ENCODE results near the gene GRPEL1. TPM values are rescaled to one million over a fixed set of nuclear protein-coding genes. Genes with fewer than 3 reads are reported as not detected.
"Not testable (repeated sequence)": the region's sequence is repeated elsewhere in the genome, so short reads cannot be mapped to it uniquely, and the experiment has no call there.

Gene GRPEL1
- total RNA-seq, 1 donor from 2014 or later = 15.1 TPM

DNA sequence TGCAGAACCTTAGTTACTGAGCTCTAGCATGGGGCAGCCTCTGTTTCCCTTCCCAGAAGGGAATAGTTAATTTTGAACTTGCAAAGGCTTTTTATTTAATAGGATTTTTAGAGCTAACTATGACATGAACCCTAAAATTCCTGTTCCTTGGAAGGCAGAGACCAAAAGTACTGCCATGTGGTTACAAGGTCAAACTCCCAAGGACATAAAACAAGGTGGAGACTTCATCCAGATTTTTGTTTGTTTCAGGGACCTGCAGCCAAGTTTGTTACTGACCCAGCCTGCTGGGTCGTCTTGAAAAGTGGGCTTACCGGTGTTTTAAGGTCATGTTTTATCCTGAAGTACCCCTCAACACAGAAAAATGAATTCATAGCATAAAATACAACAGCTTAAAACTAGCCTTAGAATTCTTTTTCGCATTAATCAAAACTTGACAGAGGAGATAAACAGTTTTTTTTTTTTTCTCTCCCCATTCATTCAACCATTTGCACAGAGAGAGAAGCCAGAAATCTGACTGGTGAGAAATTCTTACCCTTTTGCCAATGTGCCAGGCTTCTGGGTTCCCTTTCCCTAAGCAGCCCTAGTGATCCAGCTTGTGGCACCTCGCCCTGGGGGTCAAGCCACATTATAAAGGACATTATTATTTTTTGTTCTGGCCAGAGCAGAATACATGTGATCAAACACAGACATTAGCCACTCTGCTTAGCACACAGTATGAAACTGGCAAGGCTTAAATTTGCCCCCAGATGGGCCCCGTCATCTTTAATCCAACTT, 21.5 kb upstream of the GRPEL1 start:
- DNase-seq = peak; percentile 50

- no peak for DNase-seq
These were observed 19.2 kb upstream of the GRPEL1 start for GRCh38 chr4:7087036-7087435.

GRCh38 chr4:7086384-7086783, 18.5 kb upstream of the GRPEL1 start:
- no peak for DNase-seq

- not testable (repeated sequence) for DNase-seq
These were observed 16.7 kb upstream of the GRPEL1 start for GRCh38 chr4:7084564-7084961.

- DNase-seq = no peak
These were observed 16.0 kb upstream of the GRPEL1 start for GRCh38 chr4:7083597-7084563.

DNA sequence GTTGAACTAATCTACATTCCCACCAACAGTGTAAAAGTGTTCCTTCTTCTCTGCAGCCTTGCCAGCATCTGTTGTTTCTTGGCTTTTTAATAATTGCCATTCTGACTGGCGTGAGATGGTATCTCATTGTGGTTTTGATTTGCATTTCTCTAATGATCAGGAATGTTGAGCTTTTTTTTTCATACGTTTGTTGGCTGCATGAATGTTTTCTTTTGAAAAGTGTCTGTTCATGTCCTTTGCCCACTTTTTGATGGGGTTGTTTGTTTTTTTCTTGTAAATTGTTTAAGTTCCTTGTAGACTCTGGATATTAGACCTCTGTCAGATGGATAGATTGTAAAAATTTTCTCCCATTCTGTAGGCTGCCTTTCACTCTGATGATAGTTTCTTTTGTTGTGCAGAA, 12.0 kb upstream of the GRPEL1 start:
- not testable (repeated sequence) for DNase-seq

DNA sequence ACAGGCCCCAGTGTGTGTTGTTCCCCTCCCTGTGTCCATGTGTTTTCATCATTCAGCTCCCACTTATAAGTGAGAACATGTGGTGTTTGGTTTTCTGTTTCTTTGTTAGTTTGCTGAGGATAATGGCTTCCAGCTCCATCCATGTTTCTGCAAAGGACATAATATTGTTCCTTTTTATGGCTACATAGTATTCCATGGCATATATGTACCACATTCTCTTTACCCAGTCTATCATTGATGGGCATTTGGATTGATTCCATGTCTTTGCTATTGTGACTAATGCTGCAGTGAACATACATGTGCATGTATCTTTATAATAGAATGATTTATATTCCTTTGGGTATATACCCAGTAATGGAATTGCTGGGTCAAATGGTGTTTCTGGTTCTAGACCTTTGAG, 11.6 kb upstream of the GRPEL1 start:
- not testable (repeated sequence) for DNase-seq

DNA sequence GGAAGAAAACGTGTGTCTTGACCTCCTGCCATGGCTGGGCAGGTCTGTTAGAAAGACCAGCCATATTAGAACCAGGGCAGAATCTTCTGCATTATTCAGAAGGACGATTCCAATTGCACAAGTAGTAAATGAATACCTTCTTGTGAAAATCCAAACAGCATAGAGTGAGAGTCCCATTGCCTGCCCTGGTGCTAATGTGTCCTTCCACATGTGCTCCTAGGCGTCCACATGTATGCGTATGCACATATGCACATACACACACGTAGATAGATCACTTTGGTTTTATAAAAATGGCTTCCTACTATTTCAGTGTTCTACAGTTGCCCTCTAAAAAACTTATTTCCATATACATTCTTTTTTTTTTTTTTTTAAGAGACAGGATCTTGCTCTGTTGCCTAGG, 10.2 kb upstream of the GRPEL1 start:
- no peak for DNase-seq

DNA sequence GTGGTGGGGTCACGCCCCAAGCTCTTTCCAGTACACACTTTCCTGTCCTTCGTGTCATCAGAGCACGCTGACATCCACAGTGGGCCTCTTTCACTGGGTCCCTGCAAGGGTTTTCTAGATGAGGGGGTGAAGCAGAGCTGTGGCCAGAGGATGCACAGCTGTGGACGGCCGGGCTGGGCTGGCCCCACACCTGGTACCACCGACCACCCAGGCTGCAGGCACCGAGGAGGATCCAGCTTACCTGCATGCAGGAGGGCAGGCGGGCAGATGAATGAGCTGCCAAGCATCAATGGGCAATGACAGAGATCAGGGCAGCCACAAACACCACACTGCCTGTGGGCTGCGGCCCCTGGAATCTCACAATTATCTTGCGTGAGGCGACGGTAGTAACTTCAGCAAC, 9.5 kb upstream of the GRPEL1 start:
- no peak for DNase-seq

- DNase-seq = no peak
These were observed 8.8 kb upstream of the GRPEL1 start for GRCh38 chr4:7076696-7077082.

DNA sequence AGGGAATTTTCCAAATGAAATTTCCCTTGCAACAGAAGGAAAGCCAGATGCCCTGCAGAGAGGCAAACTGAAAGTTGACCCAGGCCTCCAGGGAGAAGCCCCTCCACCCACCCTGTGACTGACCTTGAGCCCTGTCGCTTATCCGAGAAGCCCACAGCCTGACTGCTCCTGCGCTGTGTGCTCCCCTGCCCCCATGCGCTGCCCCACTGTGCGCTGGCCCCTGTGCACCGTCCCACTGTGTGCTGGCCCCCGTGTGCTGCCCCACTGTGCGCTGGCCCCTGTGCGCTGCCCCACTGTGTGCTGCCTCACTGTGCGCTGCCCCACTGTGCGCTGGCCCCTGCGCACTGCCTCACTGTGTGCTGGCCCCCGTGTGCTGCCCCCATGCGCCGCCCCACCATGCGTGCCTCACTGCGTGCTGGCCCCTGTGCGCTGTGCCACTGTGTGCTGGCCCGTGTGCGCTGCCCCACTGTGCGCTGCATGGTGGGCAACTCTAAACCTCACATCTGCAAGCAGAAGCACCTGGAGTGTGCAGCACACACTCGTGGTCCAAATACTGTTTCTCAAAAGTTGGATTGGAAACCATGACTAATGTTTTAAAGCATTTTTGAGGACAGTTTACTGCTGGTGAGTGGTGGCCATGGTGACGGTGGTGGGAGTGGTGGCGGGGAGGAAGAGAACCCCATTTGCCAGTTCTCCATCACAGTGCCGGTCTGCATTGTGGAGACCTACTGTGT, 8.3 kb upstream of the GRPEL1 start:
- no peak for DNase-seq

DNA sequence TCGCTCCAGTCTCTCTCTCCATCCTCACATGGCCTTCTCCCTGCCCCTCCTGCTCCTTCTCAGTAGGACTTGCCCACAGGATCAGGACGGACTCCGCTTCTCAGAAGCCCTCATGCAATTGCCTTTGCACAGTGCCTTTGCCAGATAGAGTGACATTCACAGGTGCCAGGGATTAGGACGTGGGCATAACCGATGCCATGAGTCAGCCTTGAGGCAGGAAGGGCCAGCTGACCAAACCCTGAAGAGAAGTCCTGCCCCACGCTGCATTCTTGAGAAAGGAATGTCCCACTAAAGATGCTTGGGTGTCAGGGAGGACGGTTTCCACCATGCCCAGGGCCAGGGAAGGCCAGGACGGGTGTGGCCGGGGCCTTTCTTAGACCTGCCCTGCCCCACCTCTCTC, 6.6 kb upstream of the GRPEL1 start:
- peak; percentile 92 for DNase-seq

GRCh38 chr4:7073526-7074390, 5.9 kb upstream of the GRPEL1 start:
- DNase-seq = peak; percentile 76

- no peak for DNase-seq
These were observed 5.2 kb upstream of the GRPEL1 start for GRCh38 chr4:7073059-7073458.

- peak; percentile 88 for DNase-seq
These were observed 3.1 kb upstream of the GRPEL1 start for GRCh38 chr4:7070729-7071511.

DNA sequence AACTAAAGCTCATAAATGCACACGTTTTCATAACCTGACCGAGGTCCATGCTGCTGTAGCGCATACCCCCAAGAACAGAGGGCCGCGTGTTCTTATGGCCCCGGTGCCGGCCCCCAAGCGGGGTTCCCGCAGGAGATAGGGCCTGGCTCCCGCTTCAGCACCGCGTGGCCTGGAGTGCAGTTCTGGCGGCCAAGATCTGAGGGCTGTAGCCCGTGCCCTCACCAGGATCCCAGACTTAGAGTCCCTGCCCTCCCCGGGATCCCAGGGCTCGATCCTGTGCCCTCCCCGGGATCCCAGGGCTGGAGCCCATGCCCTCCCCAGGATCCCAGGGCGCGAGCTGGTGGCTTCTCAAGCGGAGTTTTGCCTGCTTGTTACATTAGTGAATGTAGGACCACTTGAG, 1.0 kb upstream of the GRPEL1 start:
- no peak for DNase-seq

- no peak for DNase-seq
These were observed 497 bp upstream of the GRPEL1 start for GRCh38 chr4:7068279-7068842.

DNA sequence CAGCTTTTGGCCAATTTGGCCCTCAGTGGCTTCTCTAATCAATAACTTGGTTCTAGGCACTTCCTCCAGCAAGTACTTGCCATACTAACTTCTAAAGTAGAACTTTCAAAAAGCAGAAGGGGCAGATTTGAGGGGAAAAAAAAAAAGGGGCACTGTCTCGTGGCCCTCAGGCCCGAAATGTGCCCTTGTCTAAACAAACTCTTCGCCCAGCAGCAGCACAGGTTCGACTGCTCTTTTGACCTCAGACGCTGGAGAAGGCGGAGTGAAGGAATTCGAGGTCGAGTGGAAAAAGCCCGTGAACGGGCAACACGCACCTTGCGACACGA, 775 bp downstream of the GRPEL1 start:
- no peak for DNase-seq

- DNase-seq = no peak
These were observed 1.4 kb downstream of the GRPEL1 start for GRCh38 chr4:7066493-7066892.

DNA sequence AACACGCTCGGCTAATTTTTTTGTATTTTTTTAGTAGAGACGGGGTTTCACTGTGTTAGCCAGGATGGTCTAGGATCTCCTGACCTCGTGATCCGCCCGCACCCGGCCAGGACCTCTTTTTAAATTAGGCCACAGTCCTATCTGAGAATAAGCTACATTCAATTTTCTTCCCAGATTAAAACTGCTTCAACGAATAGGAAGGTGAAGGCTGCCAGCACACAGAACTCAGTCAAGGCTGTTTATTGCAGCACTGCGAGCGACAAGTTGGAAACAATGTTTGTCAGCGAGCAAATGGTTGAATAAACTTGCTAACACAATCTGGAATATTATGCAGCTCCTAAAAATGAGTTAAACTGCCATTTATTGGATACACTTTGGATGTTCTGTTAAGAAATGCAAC, 1.9 kb downstream of the GRPEL1 start:
- no peak for DNase-seq

DNA sequence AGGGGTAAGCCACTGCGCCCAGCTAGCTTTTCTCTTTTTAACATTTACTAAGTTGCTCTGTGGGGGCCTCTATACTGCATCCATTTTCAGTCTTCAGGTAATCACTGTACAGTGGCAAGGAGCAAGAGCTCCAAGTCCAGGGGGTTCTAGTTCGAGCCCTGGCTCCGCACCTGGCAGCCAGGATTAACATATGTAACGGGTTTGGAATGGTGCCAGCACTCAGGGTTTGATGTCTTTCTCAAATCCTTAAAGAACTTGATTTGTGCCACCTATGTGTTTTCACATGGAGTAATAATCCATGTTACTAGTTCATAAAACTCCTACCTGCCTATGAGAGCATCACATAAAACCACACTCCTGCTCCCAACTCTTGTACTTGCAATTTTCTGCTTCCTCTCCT, 4.5 kb downstream of the GRPEL1 start:
- DNase-seq = no peak

Measured in tongue (tissue), 2 donors.